Heart left ventricle (tissue), 13 donors: ENCODE data around the gene POLR2M.

Source experiments
- CTCF ChIP-seq, 12 donors: fragments of 200-600 bp; sonication (generic) in 4 of 12; IDR thresholded peaks; one replicate each; pipeline versions ENCODE4 v1.5.0 to v1.8.0; 2018 to 2022; ENCODE audit warnings: antibody characterized with exemption in 12 of 12, mild to moderate bottlenecking in 5 of 12
- POLR2A ChIP-seq, 2 donors: fragments of 450-650 bp; IDR thresholded peaks; one replicate each; pipeline ENCODE4 v1.6.1; 2017; ENCODE audit warnings: antibody characterized with exemption in 2 of 2, mild to moderate bottlenecking in 2 of 2, moderate library complexity in 2 of 2
- donor health status: ischemic (EF 13 %, LVEDD 7.1; RV severe dilation, severe dysfunction).
- donor health status: DM: no; HTN: yes; CAD: no.
- donor health status: DM: no; HTN: no; CAD: no.
- donor health status: ischemic (EF 25% LVEDD 6.9; RV normal size, moderate dysfunction).
- donor health status: ischemic (EF 25% LVEDD 5.7; RV mildly dilated, moderate dysfunction).
- donor health status: ischemic (EF 35%, LVEDD 5.7; RV mildly dilated, moderate dysfunction).
- donor health status: nonischemic (EF 11% LVEDD 7.7; RV severe dilation, severe dysfunction).
- donor health status: DM: yes; HTN: yes; CAD: no.
- donor health status: PGD.
- donor health status: ischemic (EF 29% LVEDD 5.4; RV normal size, mild dysfunction).
- donor health status: nonischemic (EF 23%, LVEDD 6.1; RV moderate dilation, normal function).

- peak in 1 of 2 donors; percentile 65 for TF ChIP-seq POLR2A (IDR thresholded peaks at IDR 0.05)
- no peak for TF ChIP-seq CTCF (IDR thresholded peaks at IDR 0.05)
Measured at GRCh38 chr15:57706405-57707209, at the start of gene POLR2M.
